ENCODE data around the gene DTNB. TPM values are rescaled to one million over a fixed set of nuclear protein-coding genes. Genes with fewer than 3 reads are reported as not detected.

Gene DTNB
- total RNA-seq, 4 donors from 2014 or later, result 0.70 to 23.1 (median 6.1) TPM

DNA sequence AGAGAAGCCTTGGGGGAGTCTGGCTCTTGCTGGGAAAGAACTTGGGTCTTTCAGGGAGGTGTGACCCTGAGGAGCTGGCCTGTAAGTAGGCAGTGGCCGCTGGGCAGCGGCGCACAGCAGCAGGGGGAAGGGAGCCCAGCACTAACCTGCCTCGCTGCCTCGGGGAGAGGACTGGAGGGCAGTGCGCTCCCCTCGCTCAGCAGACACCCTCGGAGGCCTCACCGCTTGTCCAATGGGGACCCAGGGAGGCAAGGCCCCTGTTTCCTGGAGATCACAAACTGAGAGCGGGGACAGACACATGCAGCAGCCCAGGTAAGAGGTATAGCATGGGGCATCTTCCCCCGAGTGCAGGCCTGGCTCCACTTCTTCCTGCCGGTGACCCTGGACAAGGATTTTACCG lies 335.0 kb downstream of the DTNB start:
- Histone ChIP-seq H3K27me3 (no peaks in the 10 kb centered on the region), H3K36me3 (no peaks in the 10 kb centered on the region), H3K4me3 (no peak overlapping the region), H3K9me3 (no peaks in the 10 kb centered on the region), H3K27ac (no peak overlapping the region), H3K4me1 (peaks cover 0 to 35% (median 13%) of the 10 kb centered on the region in 4 donors)
- no peak for TF ChIP-seq POLR2A (IDR thresholded peaks at IDR 0.05)
- no peak for TF ChIP-seq CTCF (IDR thresholded peaks at IDR 0.05)
- DNase-seq, result no peak

- Histone ChIP-seq H3K27ac (no peak overlapping the region), H3K27me3 (no peaks in the 10 kb centered on the region), H3K4me1 (peaks cover 0 to 35% (median 13%) of the 10 kb centered on the region in 4 donors), H3K9me3 (no peaks in the 10 kb centered on the region), H3K36me3 (no peaks in the 10 kb centered on the region), H3K4me3 (no peak overlapping the region)
- no peak for TF ChIP-seq CTCF (IDR thresholded peaks at IDR 0.05)
- TF ChIP-seq POLR2A (IDR thresholded peaks at IDR 0.05), result no peak
- DNase-seq, result no peak
Measured at GRCh38 chr2:25337891-25338290, 335.5 kb downstream of the DTNB start.

- Histone ChIP-seq H3K9me3 (no peaks in the 10 kb centered on the region), H3K27ac (no peak overlapping the region), H3K4me3 (no peak overlapping the region), H3K36me3 (no peaks in the 10 kb centered on the region), H3K27me3 (no peaks in the 10 kb centered on the region), H3K4me1 (peaks cover 0 to 35% (median 11%) of the 10 kb centered on the region in 4 donors)
- TF ChIP-seq CTCF (IDR thresholded peaks at IDR 0.05) (no peak), POLR2A (IDR thresholded peaks at IDR 0.05) (no peak)
- no peak for DNase-seq
Measured at GRCh38 chr2:25337276-25337675, 336.1 kb downstream of the DTNB start.

- H3K27ac ChIP-seq, result no peak overlapping the region
- no peaks in the 10 kb centered on the region for H3K9me3 ChIP-seq
- no peak for TF ChIP-seq POLR2A (IDR thresholded peaks at IDR 0.05)
- no peak for TF ChIP-seq CTCF (IDR thresholded peaks at IDR 0.05)
- peaks cover 0 to 35% (median 10%) of the 10 kb centered on the region in 4 donors for H3K4me1 ChIP-seq
- no peak overlapping the region for H3K4me3 ChIP-seq
- no peaks in the 10 kb centered on the region for H3K27me3 ChIP-seq
- no peak for DNase-seq
- H3K36me3 ChIP-seq, result no peaks in the 10 kb centered on the region
Measured at GRCh38 chr2:25336383-25336841, 337.0 kb downstream of the DTNB start.

GRCh38 chr2:25335971-25336370 lies 337.4 kb downstream of the DTNB start:
- Histone ChIP-seq H3K36me3 (no peaks in the 10 kb centered on the region), H3K4me3 (no peak overlapping the region), H3K27ac (no peak overlapping the region), H3K4me1 (peaks cover 0 to 35% (median 10%) of the 10 kb centered on the region in 4 donors), H3K9me3 (no peaks in the 10 kb centered on the region), H3K27me3 (no peaks in the 10 kb centered on the region)
- TF ChIP-seq CTCF (IDR thresholded peaks at IDR 0.05) (no peak), POLR2A (IDR thresholded peaks at IDR 0.05) (no peak)
- no peak for DNase-seq

DNA sequence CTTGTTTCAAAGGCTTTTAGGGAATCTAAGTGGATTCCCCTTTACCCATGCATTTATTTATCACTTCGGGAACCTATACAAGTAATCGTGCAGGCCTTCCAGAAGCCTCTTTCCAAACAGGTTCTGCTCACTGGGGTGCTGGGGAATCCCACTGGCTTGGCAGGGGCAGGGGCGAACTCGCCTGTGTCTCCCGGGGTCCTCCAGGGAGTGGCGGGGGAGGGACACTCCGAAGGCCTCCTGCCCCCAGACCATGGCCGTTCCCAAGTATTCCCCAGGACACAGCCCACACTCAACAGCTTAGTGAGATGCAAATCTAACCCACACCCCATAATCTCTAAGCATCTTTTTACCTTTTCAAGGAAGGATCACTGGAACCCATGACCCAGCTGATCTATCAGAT lies 338.2 kb downstream of the DTNB start:
- no peak overlapping the region for H3K4me3 ChIP-seq
- H3K36me3 ChIP-seq, result no peaks in the 10 kb centered on the region
- peak overlapping the region in 1 of 4 donors; percentile 13 for H3K27ac ChIP-seq
- TF ChIP-seq POLR2A (IDR thresholded peaks at IDR 0.05), result no peak
- TF ChIP-seq CTCF (IDR thresholded peaks at IDR 0.05), result no peak
- H3K9me3 ChIP-seq, result no peaks in the 10 kb centered on the region
- DNase-seq, result no peak
- peaks cover 0 to 33% (median 7%) of the 10 kb centered on the region in 4 donors for H3K4me1 ChIP-seq
- no peaks in the 10 kb centered on the region for H3K27me3 ChIP-seq

Measured in Peyer's patch (tissue), 4 donors.